T47D (cell line): ENCODE data around the gene RALGAPB.
"Not testable (repeated sequence)": the region's sequence is repeated elsewhere in the genome, so short reads cannot be mapped to it uniquely, and the experiment has no call there.

Experiments used
- DNase-seq, 2 experiments: peaks; one replicate each; pipeline versions ENCODE4 v3.0.0 to v3.0.0-alpha.2; 2011 to 2012; ENCODE audit warnings: low read depth in 1 of 2, low spot score in 1 of 2
- JUND ChIP-seq: IDR thresholded peaks from 2 replicates; pipeline ENCODE4 v1.6.1; 2012; ENCODE audit warnings: low read depth
- in situ Hi-C: cut with HindIII; loops from 2 replicates; pipeline ENCODE4 v1.10.0; 2016; ENCODE audit warnings: low sequenced_read_pairs, low pct_unique_long_range_greater_than_20kb

The RALGAPB gene

GRCh38 chr20:38477747-38478146 is 5.1 kb downstream of the RALGAPB start:
- DNase-seq = no peak
- in situ Hi-C loops = no loop called here
- TF ChIP-seq JUND = no peak

DNA sequence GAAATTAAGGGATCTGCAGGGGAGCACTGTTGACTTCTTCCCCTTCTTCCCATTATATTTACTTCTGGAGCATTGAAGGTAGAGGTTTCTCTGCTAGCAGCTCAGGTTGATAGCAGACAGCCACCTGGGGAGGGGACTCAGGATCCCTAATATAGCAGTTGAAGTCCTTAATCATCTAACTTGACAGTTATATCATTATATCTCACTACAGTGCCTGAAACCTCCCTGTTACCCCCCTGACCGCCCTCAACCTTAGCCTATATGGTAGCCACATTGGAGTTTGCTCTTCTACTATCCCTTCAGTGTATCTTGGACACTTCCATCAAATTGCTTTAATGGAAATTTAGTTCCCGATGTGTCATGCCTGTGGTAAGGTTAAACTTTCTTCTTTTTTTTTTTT is 7.0 kb downstream of the RALGAPB start:
- in situ Hi-C loops = no loop called here

GRCh38 chr20:38485041-38485440 is 12.4 kb downstream of the RALGAPB start:
- in situ Hi-C loops = no loop called here
- no peak for DNase-seq
- no peak for TF ChIP-seq JUND

More for the DNA sequence above, 7.0 kb downstream of the RALGAPB start:
- no peak for TF ChIP-seq JUND
- DNase-seq = no peak

GRCh38 chr20:38489181-38489580 is 16.5 kb downstream of the RALGAPB start:
- in situ Hi-C loops = no loop called here
- no peak for TF ChIP-seq JUND
- no peak for DNase-seq

- DNase-seq = no peak
- TF ChIP-seq JUND = no peak
- in situ Hi-C loops = no loop called here
Measured at GRCh38 chr20:38497246-38497935, 24.7 kb downstream of the RALGAPB start.

DNA sequence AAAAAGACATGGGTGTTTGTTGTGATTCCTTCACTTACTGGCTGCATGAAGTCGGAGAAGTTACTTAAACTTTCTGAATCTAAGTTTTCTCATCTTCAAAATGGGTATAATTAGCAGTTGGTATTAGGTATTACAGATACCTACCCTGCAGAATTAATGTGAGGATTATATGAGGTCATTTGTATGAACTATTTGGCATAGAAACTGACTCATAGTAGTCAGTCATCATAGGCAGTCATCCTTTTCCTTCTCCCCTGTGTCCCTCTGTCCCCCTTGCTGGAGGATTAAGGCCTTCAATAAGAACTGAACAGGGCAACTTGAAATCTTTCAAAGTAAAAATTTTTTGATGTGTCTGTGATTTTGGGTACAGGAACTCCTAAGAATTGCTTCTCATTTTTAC is 26.3 kb downstream of the RALGAPB start:
- no peak for TF ChIP-seq JUND
- in situ Hi-C loops = no loop called here
- DNase-seq = no peak

GRCh38 chr20:38499366-38499765 is 26.7 kb downstream of the RALGAPB start:
- DNase-seq = no peak
- no peak for TF ChIP-seq JUND
- in situ Hi-C loops = no loop called here

- TF ChIP-seq JUND = no peak
- in situ Hi-C loops = no loop called here
- DNase-seq = no peak
Measured at GRCh38 chr20:38501858-38502436, 29.3 kb downstream of the RALGAPB start.

GRCh38 chr20:38504368-38505090 is 31.9 kb downstream of the RALGAPB start:
- no peak for TF ChIP-seq JUND
- no peak for DNase-seq
- in situ Hi-C loops = no loop called here

DNA sequence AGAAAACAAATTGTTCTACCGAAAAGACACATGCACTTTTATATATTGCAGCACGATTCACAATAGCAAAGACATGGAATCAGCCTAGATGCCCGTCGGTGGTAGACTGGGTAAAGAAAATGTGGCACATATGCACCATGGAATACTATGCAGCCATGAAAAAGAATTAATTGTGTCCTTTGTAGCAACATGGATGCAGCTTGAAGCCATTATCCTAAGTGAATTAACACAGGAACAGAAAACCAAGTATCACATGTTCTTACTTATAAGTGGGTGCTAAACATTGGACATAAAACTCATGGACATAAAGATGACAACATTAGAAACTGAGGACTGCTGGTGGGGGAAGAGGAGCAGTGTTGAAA is 32.4 kb downstream of the RALGAPB start:
- no peak for TF ChIP-seq JUND
- DNase-seq = no peak
- in situ Hi-C loops = no loop called here

GRCh38 chr20:38511726-38512125 is 39.1 kb downstream of the RALGAPB start:
- in situ Hi-C loops, DNase-seq: not testable (repeated sequence)

DNA sequence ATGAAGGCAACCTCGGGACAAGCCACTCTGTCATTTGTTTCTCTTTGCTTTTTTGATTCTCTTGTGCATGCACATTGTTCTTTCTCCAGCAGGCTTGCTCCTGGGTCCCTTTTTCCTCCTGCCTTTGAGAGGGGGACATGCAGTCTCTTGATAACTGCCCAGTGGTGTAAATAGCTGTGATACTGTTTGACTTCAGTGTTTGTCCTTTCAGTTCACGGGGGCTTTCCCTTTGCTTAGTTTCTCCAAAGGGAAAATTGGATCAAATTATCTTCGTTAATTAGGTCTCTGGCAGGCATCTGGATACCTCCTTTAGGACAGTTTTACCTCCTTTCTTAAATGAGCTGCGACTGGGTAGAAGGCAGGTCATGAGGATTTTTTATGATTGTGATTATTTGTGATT is 41.5 kb downstream of the RALGAPB start:
- no peak for DNase-seq
- in situ Hi-C loops = no loop called here
- no peak for TF ChIP-seq JUND

DNA sequence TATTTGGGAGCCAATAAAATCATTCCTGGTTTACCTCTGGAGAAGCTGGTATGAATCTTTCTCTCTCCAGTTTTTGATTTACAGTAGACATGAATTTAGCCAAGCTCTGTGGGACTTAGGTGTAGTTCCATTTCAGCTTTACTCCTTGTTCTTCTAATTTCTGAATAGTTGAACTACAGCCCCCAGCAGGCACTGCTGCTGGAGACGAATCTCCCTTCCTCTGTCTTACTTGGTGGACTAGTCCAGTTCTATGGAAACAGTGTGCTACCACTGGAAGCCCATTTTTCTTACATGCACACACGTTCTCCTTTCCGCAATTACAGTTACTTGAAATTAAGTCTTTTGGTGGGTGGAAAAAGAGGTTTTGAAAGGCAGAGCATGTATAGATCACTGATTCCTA is 42.3 kb downstream of the RALGAPB start:
- DNase-seq = no peak
- in situ Hi-C loops = no loop called here
- TF ChIP-seq JUND = no peak
